Bone marrow (tissue), 2 donors: ENCODE measurements around the gene FCHO2.

Source experiments
- DNase-seq, 2 donors: peaks; one replicate each; lab custom pipeline; 2025; lab: John Stamatoyannopoulos, UW

FCHO2 gene

DNA sequence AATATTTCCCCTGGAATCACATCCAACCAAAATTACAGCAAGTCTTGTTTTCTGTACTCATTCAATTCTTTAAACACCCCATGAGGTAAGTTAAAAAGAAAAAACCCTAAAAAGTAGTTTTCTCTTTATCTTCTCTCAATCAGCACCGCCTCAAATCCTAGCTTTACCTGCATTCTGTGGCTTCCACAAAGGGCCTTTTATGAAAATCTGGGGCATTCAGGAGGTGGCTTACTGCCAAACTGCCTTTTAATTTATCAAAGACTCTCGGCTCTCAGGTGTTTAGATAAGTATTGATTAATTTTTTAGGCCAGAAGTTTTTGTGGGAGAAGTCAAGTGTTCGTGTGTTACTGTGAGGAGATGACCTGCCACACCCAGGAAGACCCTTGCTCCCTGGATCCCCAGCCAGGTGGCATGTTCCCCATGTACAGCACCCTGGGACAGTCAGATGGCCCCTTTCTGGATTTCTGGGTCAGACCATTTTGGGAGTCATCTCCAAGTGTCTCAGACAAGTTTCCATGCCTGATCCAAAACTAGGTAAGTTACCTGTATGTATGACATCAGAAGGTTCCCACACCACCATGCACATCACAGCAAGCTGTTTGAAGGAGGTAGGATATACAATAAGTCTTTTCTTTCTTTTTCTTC is 158.3 kb downstream of the FCHO2 start:
- DNase-seq, result no peak

GRCh38 chr5:73115399-73116051 is 159.7 kb downstream of the FCHO2 start:
- DNase-seq, result no peak

DNA sequence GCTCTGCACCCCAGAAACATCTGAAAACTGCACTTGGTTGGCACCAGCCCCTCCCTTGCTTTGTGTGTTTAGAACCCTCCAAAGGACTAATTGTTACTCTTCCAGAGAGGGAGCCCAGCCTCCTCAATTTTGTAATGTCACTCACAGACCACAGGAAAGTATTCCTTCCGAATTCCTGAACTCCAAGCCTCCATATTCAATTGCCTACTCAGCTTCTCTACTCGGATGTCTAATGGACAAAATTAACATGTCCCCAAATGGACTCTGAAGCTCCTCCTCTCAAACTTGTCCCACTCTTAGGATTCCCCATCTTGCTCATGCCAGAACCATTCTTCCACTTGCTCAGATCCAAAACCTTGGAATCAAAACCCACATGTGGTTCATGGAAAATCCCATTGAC is 160.7 kb downstream of the FCHO2 start:
- no peak for DNase-seq

GRCh38 chr5:73117088-73117740 is 161.4 kb downstream of the FCHO2 start:
- DNase-seq, result no peak

- DNase-seq, result no peak
Observed at GRCh38 chr5:73118391-73118973, 162.6 kb downstream of the FCHO2 start.

DNA sequence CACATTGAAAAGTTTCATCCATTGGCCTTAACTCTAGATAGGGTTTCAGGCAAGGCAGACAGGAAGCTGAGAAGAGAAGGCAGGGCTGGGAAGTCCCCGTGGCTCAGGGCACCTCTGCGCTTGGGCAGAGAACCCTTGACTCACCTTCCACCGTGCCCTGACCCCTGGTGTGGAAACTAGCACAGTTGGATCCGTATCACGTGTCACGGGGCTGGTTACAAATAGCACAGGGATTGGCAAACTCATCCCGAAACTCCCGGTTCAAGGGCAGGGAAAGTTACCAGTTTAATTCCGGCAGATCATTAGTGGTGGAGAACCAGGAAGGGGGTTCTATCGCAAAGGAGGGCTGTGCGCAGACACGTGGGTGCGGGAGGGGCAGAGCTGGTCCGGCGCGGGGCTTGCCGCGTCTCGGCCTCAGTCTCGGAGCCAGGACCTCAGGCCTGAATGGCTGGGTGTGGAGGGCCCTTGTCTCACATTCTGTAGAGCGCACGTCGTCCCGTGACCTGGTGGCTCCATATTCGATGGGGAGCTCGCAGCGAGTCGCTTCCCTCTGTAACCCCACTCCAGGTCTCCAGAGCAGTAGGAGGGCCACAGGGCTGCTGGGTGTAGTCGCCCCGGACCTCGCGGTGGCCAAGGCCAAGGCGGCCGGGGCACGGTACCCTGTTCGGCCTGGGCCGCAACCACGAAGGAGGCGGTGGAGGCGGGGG is 163.8 kb downstream of the FCHO2 start:
- DNase-seq, result no peak

- DNase-seq, result no peak
Observed at GRCh38 chr5:73120222-73121118, 164.6 kb downstream of the FCHO2 start, which contains the start of gene TMEM171. TSS of gene TMEM171 (plus strand) at chr5:73120575. CDS start at chr5:73123374, 2,799 bp downstream.

GRCh38 chr5:73121119-73121463 is 165.2 kb downstream of the FCHO2 start:
- no peak for DNase-seq

DNA sequence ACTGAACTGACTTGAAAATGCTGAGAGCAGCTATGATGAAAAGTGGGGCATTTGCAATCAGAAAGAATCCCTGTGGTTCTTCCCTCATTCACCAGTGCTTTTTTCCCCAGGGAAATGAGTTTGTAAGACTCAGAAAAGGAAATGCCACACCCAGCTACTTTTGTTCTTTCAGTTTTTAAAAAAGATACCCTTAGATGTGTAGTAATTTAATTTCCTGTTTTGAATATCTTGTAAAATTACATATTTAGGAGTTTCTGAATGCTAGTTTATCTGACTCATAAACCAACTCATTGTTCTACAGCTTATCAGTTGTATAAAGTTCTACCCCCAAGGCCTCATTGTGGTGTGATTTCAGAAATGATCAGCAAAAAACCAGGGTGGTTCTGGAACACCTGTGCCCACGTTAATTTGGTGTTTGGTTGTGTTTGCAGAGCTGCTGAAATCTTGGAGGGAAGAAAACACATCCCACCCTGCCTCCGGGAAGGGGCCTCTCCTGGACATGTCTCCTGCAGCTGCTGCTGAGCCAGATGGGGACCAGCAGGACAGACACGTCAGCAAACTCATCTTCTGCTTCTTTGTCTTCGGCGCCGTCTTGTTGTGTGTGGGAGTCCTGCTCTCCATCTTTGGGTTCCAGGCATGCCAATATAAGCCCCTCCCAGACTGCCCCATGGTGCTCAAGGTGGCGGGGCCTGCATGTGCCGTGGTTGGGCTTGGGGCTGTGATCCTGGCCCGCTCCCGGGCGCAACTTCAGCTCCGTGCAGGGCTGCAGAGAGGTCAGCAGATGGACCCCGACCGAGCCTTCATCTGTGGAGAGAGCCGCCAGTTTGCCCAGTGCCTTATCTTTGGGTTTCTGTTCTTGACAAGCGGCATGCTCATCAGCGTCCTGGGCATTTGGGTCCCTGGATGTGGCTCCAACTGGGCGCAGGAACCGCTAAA is 167.3 kb downstream of the FCHO2 start:
- DNase-seq, result no peak

- no peak for DNase-seq
Observed at GRCh38 chr5:73125289-73125688, 169.4 kb downstream of the FCHO2 start.

DNA sequence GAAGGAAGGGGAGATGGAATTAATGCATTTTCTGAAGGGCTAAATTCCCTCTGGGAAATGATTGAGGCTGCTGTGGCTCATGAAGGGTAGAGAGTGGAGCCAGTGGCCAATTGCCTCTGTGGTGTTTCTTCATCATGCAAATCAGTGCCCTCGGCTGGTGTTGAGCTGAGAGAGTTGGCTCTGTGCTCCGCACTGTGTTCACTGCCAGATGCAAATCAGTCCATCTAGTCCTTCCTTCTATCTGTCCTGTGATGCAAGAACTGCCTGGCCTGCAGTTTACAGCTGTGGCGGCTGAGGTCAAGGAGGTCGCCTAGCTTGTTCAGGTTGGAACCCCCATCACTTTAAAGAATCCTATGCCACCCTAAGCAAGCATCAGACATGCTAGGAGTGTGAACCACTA is 170.5 kb downstream of the FCHO2 start:
- no peak for DNase-seq

DNA sequence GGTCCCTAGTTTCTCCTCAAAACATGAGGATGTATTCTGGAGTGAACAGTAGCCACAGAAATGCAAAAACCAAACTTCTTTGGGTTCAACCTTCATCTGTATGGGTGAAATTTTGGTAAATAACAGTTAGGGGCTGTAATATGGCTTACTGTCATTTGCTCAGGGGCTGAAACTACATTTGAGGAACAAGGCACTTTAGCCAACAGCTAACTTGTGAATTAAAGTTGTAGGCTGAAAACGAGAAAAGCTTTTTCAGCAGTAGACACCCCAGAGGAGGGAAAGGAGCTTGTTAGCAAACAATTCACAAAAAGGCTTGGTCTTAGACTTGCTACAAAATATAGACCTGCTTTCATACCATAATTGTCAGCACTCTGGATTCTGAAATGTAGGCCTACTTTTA is 171.1 kb downstream of the FCHO2 start:
- no peak for DNase-seq

- no peak for DNase-seq
Observed at GRCh38 chr5:73129143-73129542, 173.3 kb downstream of the FCHO2 start.

DNA sequence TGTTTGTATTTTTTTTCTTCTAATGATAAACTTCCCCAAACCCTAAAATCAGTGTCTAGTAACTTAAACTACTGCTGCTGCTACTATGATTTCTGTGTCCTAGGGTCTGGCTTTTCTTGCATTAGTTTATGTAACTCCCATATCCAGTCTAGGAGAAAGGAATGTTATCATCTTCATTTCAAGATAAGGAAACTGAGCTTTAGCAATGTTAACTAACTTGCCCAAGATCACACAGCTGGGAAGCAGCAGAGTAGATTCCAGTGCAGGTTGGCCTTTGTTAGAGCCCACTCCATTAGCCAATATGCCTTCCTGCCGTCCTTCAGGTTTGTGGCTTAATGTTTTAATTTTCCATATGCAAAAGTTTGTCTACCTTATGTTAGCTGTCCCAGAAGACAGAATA is 175.0 kb downstream of the FCHO2 start:
- no peak for DNase-seq

- DNase-seq, result no peak
Observed at GRCh38 chr5:73131711-73132425, 176.0 kb downstream of the FCHO2 start.

GRCh38 chr5:73132759-73133158 is 176.9 kb downstream of the FCHO2 start:
- DNase-seq, result no peak

DNA sequence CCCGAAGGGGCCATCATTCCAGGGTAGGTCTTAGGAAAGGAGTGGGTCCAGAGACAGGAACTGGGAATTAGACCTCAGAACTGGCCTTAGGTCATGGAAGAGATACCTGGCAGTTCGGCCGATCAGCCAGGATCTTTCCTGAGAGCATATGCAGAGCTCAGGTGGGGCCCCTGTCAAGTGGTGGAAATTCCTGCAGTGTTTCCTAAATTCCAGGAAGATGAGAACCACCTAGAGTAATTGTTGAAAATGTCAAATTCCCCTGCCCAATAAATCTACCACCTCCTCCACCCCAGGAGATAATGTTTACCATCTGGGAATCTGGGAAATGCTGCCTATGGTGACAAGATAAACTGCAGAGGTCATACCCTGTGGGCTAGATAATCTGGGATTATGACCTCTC is 179.2 kb downstream of the FCHO2 start:
- no peak for DNase-seq

- DNase-seq, result no peak
Observed at GRCh38 chr5:73135429-73136054, 179.7 kb downstream of the FCHO2 start.

- DNase-seq, result no peak
Observed at GRCh38 chr5:73136055-73136562, 180.3 kb downstream of the FCHO2 start.
